Erythroblast (primary cell): ENCODE measurements around the gene MBD2.

Source experiments
- GATA1 ChIP-seq: IDR thresholded peaks from 2 replicates; pipeline ENCODE4 v1.6.1; 2011; ENCODE audit warnings: low read depth, mild to moderate bottlenecking, control low read depth, low read length, moderate library complexity
- POLR2A ChIP-seq: IDR thresholded peaks from 2 replicates; pipeline ENCODE4 v1.6.1; 2011; ENCODE audit warnings: mild to moderate bottlenecking, low read length

GRCh38 chr18:54125429-54125828, 99.0 kb downstream of the MBD2 start:
- no peak for TF ChIP-seq POLR2A
- TF ChIP-seq GATA1, result no peak
